ENCODE data around the gene RAB44.

The RAB44 gene

DNA sequence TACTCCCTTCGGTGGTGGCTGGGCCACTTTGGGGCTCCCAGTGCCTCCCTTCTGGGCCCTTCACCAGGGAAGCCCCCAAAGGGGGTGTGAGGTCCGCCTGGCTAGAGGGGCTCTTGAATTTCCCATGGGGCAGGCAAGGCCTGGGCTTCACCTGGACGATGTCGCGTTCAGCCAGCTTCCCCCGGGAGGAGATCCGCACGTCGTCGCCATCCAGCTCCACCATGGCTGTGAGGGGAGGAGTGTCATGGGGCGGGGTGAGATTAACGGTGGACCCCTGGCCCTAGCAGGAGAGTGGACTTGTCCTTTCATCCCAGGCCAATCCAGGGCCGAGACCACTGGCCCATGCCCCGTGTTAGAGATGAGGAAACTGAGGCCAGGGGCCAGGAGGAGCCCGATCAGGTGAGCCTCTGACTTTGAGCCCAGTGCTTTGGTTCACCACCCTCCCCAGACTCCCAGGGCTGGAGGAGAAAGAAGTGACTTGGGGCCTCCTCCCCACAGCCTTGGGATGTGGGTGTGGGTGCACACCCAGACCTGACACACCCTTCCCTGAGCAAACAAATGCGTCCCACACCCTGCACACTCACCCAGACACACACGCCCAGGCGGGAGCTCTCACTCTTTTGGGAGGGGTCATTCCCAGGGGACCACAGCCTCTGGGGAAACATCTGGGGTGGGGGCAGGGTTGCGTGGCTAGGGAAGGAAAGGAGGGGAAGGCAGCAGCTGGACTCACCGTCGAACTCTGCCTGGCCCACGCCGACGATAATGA, 46.1 kb downstream of the RAB44 start:
- H3K4me3 ChIP-seq (replicated peaks; ENCODE audit: low read depth, low read length): no peak overlapping the region
- TF ChIP-seq, protein P1, sequence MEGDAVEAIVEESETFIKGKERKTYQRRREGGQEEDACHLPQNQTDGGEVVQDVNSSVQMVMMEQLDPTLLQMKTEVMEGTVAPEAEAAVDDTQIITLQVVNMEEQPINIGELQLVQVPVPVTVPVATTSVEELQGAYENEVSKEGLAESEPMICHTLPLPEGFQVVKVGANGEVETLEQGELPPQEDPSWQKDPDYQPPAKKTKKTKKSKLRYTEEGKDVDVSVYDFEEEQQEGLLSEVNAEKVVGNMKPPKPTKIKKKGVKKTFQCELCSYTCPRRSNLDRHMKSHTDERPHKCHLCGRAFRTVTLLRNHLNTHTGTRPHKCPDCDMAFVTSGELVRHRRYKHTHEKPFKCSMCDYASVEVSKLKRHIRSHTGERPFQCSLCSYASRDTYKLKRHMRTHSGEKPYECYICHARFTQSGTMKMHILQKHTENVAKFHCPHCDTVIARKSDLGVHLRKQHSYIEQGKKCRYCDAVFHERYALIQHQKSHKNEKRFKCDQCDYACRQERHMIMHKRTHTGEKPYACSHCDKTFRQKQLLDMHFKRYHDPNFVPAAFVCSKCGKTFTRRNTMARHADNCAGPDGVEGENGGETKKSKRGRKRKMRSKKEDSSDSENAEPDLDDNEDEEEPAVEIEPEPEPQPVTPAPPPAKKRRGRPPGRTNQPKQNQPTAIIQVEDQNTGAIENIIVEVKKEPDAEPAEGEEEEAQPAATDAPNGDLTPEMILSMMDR (IDR thresholded peaks at IDR 0.05; ENCODE audit: low read depth, low read length, missing control alignments): no peak
- DNase-seq (ENCODE audit: extremely low read depth, low read depth): no peak

DNA sequence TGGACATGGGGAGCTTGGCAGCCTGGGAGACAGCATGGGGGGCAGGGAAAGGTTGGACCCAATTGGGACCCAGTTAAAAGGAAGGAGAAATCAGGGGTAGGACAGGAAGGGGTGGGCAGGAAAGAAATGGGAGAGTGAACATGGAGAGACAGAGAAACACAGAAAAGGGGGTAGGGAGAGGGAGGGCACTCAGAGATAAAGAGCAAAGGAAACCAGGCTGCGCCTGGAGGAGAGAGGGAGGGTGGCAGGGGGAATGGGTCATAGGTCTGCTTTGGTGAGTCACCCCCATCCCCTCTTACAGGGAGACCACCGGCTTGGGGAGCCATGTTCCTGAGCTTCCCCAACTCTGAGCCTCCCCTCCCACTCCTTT, 46.7 kb downstream of the RAB44 start:
- no peak for DNase-seq (ENCODE audit: extremely low read depth, low read depth)
- TF ChIP-seq, protein P1 (IDR thresholded peaks at IDR 0.05; ENCODE audit: low read depth, low read length, missing control alignments): no peak
- H3K4me3 ChIP-seq (replicated peaks; ENCODE audit: low read depth, low read length): no peak overlapping the region

DNA sequence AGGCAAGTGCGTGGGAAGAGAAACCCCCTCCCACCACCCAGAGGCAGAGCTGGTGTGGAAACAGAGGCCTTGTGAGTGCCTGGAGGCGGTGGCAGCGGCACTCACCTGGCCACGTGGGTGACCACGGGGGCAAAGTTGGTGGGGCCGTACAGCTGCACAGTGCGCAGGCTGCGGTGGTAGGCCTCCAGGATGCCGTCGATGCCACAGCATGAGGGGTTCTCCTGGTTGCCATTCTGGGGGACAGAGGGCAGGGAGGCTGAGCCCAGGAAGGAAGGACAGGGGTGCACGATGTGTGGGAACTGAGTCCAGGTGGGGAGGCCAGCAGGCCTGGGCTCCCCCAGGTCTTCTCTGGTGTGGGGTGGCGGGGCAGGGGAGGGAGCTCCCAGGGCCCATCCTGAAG, 47.7 kb downstream of the RAB44 start:
- no peak for DNase-seq (ENCODE audit: extremely low read depth, low read depth)
- TF ChIP-seq, protein P1 (IDR thresholded peaks at IDR 0.05; ENCODE audit: low read depth, low read length, missing control alignments): no peak
- no peak overlapping the region for H3K4me3 ChIP-seq (replicated peaks; ENCODE audit: low read depth, low read length)

DNA sequence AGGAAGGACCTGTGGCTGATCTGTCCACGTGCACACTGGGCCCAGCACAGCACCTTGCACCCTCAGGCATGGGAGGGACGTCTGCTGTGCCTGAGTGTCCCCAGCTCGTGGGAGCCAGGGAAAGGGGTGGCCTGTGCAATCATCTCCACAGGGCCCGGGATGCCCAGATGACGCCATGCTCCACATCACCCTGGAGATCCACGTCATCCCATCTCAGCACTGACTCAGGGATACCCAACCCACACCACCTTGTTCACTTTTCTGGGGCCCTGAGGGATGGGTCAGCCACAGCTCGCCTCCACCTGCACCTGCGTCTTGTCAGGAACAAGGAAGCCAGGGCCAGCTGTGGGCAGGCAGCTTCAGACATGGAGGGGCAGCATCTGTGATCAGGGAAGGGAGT, 48.2 kb downstream of the RAB44 start:
- H3K4me3 ChIP-seq (replicated peaks; ENCODE audit: low read depth, low read length): no peak overlapping the region
- DNase-seq (ENCODE audit: extremely low read depth, low read depth): no peak
- TF ChIP-seq, protein P1 (IDR thresholded peaks at IDR 0.05; ENCODE audit: low read depth, low read length, missing control alignments): no peak

DNA sequence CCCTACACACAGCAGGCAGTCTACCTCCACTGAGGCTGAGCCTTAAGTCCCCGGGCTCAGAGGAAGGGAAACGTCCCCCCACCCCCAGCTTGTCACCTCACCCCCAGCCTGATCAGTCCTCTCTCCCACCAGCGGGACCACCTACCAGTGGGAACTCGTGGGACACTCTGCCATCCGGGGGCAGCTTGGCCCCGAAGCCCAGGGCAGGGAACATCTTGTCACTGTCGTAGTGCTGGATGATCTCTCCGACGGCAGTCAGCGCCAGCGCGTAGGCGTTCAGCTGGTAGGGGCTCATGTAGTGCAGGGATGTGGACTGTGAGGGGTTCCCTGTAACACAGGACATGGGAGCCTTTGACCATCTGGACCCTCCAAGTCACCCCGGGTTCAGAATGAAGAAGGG, 48.6 kb downstream of the RAB44 start:
- no peak overlapping the region for H3K4me3 ChIP-seq (replicated peaks; ENCODE audit: low read depth, low read length)
- DNase-seq (ENCODE audit: extremely low read depth, low read depth): no peak
- TF ChIP-seq, protein P1 (IDR thresholded peaks at IDR 0.05; ENCODE audit: low read depth, low read length, missing control alignments): no peak

DNA sequence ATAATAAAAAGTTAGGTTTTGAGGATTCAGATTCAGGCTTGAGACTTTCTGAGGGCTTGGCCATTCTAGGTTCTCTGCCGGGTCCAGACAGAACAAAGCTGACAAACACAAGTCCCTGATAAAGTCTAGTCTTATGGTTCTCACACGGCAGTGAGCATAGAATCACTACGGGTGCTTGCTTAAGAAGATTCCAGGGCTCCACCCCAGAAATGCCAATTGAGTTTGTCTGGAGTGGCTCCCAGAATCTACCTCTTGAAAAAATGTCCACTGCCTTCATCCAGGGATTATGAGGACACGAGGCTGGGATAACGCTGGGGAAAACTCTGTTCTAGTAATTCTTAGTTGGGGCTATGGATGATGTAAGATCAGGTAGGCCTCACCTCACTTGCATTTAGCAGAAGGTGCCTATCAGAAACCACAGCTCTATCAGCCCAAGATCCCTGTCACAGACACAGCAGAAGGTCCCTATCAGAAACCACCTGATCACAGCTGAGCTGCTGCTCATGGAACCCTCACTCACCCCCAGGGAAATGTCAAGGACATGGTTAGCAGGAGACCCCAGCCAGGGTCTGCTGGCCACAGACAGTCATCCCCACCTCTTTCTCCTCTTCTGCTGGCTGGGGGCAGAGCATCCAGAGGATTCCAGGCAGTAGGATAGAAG, 52.3 kb downstream of the RAB44 start:
- H3K4me3 ChIP-seq (replicated peaks; ENCODE audit: low read depth, low read length): no peak overlapping the region
- no peak for DNase-seq (ENCODE audit: extremely low read depth, low read depth)
- TF ChIP-seq, protein P1 (IDR thresholded peaks at IDR 0.05; ENCODE audit: low read depth, low read length, missing control alignments): no peak

Measured in HFF-Myc (cell line).